Stomach smooth muscle (tissue), 2 donors: ENCODE results near the gene SYTL3.

Experiments used
- H3K27ac ChIP-seq: one replicate; pipeline ENCODE4 v1.7.0; 2013; ENCODE audit warnings: mild to moderate bottlenecking, low read length, inconsistent platforms
- H3K27me3 ChIP-seq, 2 donors: one replicate each; pipeline ENCODE4 v1.7.0; 2013; ENCODE audit warnings: low read length in 2 of 2; ENCODE audit not compliant: insufficient read depth in 2 of 2, control insufficient read depth in 1 of 2
- H3K36me3 ChIP-seq, 2 donors: one replicate each; pipeline ENCODE4 v1.7.0; 2013; ENCODE audit warnings: low read length in 2 of 2; ENCODE audit not compliant: control insufficient read depth in 2 of 2, insufficient read depth in 2 of 2
- H3K4me1 ChIP-seq: one replicate; pipeline ENCODE4 v1.7.0; 2013; ENCODE audit warnings: low read length; ENCODE audit not compliant: control insufficient read depth, insufficient read depth
- H3K4me3 ChIP-seq, 2 donors: one replicate each; pipeline ENCODE4 v1.7.0; 2013; ENCODE audit warnings: low read length in 2 of 2
- H3K9ac ChIP-seq, 2 donors: one replicate each; pipeline ENCODE4 v1.7.0; 2013; ENCODE audit warnings: low read length in 2 of 2, mild to moderate bottlenecking in 1 of 2
- H3K9me3 ChIP-seq, 2 donors: one replicate each; pipeline ENCODE4 v1.7.0; 2013; ENCODE audit warnings: low read length in 2 of 2; ENCODE audit not compliant: control insufficient read depth in 2 of 2
- donor health status: healthy.
- donor health status: Pancreatic carcinoma.

SYTL3 gene

DNA sequence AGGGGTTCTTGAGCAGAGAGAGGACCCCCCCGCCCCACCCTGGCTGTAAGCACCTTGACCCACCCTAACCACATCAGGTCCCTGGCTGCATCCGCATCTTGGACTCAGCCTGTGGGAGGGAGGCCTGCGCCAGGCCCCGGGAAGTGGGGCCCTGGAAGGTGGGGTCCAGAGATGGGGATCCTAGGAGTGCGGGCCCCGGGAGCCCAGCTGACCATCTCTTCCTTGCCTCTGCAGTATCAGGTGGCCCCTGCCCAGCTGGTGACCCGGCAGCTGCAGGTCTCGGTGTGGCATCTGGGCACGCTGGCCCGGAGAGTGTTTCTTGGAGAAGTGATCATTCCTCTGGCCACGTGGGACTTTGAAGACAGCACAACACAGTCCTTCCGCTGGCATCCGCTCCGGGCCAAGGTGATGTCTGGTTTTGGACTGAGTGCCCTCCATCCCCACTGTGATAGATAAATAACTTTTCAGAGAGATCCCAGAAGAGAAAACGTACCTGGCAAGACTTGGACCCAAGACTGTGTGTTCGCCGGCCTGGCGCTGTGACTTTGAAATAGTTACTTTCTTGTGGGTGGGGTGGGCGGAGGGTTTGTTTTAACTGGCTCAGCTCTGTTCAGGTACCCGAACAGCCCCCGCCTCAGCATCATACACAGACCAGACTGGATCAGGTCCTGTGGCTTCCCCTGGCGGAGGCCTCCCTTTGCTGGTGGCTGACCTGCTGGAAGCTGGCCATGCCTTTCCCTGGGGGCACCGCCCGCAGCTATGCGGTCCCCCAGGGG, 107.3 kb downstream of the SYTL3 start:
- Histone ChIP-seq H3K27me3 (no peaks in the 10 kb centered on the region), H3K36me3 (no peaks in the 10 kb centered on the region), H3K9ac (no peak overlapping the region), H3K9me3 (no peaks in the 10 kb centered on the region), H3K4me1 (peaks cover 6% of the 10 kb centered on the region), H3K4me3 (no peak overlapping the region), H3K27ac (no peak overlapping the region)

DNA sequence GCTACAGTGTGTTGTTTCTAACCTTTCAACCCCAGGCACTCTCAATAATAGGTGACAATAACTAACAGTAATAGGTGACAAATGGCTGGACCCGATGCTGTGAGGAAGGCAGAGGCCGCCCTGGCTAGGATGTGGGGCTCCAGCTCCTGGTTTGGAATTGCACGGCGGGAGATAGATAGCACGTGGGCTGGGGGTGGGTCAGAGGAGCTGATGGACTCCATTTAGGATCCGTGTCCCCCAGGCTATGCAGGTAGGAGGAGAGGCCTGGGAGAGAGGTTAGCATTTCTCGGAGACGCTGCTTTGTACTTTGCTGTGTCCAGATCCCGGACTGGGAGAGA, 107.9 kb downstream of the SYTL3 start:
- H3K9me3 ChIP-seq: no peaks in the 10 kb centered on the region
- H3K4me1 ChIP-seq: peaks cover under 1% of the 10 kb centered on the region
- no peaks in the 10 kb centered on the region for H3K36me3 ChIP-seq
- no peak overlapping the region for H3K4me3 ChIP-seq
- no peaks in the 10 kb centered on the region for H3K27me3 ChIP-seq
- H3K27ac ChIP-seq: no peak overlapping the region
- H3K9ac ChIP-seq: no peak overlapping the region

DNA sequence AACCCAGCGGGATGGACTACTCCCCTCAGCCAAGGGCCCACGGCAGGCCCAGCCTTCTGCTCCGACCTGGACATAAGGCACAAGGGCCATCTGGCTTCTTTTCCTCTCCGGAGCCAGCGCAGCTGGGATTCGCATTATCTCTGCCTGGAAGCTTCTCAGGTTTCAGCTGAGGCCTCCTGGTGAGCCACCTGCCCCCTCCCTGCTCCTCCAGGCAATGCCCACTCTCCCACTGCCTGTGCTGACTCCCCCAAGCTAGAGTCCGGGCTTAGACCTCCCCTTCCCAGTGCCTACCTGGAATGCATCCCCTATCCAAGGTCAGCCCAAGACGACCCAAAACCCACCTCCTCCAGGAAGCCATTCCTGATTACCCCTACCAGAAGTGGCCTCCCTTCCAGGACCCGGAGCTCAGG, 108.6 kb downstream of the SYTL3 start:
- Histone ChIP-seq H3K9ac (no peak overlapping the region), H3K4me3 (no peak overlapping the region), H3K27ac (no peak overlapping the region), H3K4me1 (no peaks in the 10 kb centered on the region), H3K9me3 (no peaks in the 10 kb centered on the region), H3K27me3 (no peaks in the 10 kb centered on the region), H3K36me3 (no peaks in the 10 kb centered on the region)

DNA sequence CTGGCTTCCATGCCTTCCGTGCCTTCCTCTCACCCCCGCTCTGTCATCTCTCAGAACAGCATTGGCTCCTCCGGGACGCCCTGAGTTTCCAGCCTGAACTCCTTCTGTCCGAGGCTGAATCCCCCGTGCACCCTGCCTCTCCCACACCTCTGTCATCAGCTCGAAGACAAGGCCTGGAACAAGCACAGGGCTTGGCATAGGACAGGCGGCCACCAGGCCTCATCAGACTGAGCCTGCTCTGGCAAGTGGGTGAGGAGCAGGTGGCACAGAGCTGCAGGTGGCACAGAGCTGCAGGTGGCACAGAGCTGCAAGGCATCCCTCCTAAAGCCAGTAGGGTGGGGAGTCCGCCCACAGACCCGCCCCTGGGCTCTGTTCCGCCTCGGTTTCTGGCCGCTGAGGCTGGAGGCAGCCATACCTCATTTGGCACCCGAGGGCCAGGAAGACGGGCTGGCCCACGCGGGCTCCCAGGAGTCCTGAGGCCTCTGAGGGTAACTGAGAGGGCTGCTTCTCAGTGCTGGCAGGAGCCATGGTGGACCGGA, 109.2 kb downstream of the SYTL3 start:
- no peaks in the 10 kb centered on the region for H3K9me3 ChIP-seq
- H3K27me3 ChIP-seq: no peaks in the 10 kb centered on the region
- H3K9ac ChIP-seq: no peak overlapping the region
- no peak overlapping the region for H3K4me3 ChIP-seq
- H3K27ac ChIP-seq: no peak overlapping the region
- no peaks in the 10 kb centered on the region for H3K4me1 ChIP-seq
- H3K36me3 ChIP-seq: no peaks in the 10 kb centered on the region

DNA sequence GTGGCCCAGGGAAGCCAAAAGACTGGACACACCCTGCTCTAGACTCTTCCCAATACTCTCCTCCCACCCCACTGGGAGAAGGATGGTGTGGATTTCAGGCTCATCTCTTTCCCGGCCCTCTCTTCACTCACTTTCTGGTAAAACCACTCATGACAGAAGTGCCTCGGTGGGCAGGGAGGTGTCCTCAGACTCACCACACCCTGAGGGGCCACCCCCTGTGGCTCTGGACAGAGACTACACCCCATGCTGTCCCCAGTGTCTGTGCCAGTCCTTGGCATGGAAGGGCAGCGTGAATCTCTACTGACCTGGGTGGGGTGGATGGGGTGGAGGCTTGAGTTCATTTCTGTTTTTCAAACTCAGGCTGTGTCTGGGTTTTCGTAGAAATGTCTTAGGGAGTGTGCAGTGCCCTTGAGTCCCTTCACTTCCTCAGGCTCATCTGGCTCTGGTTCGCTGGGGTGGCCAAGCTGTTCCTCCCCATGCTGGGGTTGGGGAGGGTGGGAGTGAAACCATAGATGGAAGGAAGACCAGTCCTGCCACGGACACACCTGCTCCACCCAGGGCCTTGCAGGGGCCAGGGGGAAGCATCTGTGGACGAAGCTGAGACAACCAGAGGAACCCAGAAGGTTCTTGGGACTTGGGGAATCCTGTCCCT, 110.2 kb downstream of the SYTL3 start:
- H3K9ac ChIP-seq: no peak overlapping the region
- no peak overlapping the region for H3K4me3 ChIP-seq
- no peaks in the 10 kb centered on the region for H3K27me3 ChIP-seq
- H3K9me3 ChIP-seq: no peaks in the 10 kb centered on the region
- H3K27ac ChIP-seq: no peak overlapping the region
- H3K36me3 ChIP-seq: peaks cover 0 to 7% of the 10 kb centered on the region in 2 donors
- H3K4me1 ChIP-seq: no peaks in the 10 kb centered on the region

DNA sequence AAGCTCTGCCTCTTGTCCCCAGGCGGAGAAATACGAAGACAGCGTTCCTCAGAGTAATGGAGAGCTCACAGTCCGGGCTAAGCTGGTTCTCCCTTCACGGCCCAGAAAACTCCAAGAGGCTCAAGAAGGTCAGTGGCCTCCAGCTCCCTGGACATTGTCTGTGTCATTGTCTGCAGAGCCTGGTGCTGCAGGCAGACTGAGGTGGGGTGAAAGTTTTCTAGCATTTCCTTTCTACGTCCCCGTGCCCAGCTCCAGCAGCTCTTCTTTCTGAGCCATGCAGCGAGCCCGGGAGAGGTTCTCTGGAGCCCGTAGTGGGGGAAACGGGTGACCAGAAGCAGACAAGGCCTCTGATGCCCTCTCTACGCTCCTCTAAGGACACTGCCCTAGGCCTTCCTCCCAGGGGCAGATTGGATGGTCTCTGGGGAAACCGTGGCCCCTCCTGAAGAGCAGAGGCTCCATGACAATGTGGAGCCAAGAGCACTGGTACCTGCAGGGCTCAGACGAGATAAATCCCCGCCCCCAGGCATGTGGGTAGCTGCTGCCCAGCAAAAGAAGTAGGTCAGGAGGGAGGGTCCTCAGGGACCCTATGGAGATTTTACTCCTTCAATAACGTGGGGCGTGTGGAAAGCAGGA, 110.9 kb downstream of the SYTL3 start:
- Histone ChIP-seq H3K4me3 (no peak overlapping the region), H3K36me3 (peaks cover 4 to 11% of the 10 kb centered on the region in 2 donors), H3K27ac (no peak overlapping the region), H3K9ac (no peak overlapping the region), H3K4me1 (no peaks in the 10 kb centered on the region), H3K27me3 (no peaks in the 10 kb centered on the region), H3K9me3 (no peaks in the 10 kb centered on the region)

DNA sequence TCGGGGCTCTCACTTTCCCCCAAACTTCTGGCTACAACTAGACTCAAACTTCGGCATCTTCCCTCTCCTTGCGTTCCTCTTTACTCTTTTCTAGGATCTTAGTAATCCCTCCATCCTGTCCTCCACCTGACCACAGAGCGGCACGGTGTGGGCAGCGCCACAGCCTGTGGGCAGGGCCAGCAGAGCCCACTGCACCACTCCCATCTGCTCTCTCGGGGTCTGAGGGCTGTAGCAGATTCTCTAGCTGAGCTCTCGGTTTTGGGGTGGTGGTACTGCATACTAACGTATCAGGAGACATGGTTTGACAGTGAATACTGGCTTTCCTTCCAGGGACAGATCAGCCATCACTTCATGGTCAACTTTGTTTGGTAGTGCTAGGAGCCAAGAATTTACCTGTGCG, 111.9 kb downstream of the SYTL3 start:
- Histone ChIP-seq H3K9me3 (no peaks in the 10 kb centered on the region), H3K9ac (no peak overlapping the region), H3K27ac (no peak overlapping the region), H3K36me3 (peaks cover 7 to 15% of the 10 kb centered on the region in 2 donors), H3K27me3 (no peaks in the 10 kb centered on the region), H3K4me3 (no peak overlapping the region), H3K4me1 (no peaks in the 10 kb centered on the region)

DNA sequence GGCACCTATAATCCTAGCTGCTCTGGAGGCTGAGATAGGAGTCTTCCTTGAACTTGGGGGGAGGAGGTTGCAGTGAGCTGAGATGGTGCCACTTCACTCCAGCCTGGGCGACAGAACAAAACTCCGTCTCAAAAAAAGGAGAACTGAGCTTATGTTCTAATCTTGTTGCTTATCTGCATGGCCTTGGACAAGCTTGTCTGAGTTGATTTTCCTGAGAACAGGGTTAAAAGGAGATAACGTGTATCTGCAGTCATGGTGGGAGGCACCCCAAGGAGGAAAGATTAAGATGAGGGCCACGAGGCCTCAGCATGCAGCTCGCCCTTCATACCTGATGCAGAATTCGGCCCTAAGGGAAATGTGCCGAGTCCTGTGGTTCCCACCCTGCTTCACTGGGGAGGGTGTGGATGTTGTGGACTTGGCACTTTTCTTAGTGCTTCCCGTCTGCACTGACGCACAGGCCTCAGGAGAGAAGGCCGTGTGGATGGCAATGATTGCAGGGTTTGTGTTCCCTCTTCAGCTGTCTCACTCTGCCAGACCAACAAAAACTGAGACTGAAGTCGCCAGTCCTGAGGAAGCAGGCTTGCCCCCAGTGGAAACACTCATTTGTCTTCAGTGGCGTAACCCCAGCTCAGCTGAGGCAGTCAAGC, 113.1 kb downstream of the SYTL3 start:
- Histone ChIP-seq H3K9ac (no peak overlapping the region), H3K4me3 (no peak overlapping the region), H3K27me3 (no peaks in the 10 kb centered on the region), H3K4me1 (no peaks in the 10 kb centered on the region), H3K27ac (no peak overlapping the region), H3K36me3 (peaks cover 16 to 19% of the 10 kb centered on the region in 2 donors), H3K9me3 (no peaks in the 10 kb centered on the region)

DNA sequence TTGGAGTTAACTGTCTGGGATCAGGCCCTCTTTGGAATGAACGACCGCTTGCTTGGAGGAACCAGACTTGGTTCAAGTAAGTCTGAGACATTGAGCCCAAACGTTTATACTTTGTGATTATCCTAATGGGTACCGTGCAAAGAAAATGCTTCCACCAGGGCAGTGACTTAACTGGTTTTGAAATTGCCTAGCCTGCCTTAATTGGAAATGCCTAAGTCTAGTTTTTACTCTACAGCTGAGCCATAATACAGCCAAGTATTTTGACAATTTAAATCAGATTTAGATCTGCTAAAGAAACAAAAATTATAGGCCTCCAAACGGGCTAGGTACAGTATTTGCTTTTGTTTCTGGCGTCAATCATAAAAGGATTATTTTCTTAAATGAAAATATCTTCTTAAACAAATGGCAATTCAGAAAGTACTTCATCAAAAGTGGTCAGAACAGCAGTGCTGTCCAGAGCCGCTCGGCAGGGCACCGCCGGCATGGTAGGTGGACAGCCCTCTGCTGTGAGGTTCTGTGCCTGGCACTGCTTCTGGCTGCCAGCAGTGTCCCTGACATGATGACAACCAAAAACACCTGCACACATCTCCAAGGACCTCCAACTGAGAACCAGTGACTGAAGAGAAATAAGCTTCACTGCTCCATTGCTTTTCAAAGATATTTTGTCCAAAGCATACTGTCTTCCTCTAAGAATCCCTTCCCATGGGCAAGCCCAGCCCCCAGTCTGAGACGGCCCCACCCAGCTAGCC, 113.8 kb downstream of the SYTL3 start:
- H3K36me3 ChIP-seq: peaks cover 21 to 24% of the 10 kb centered on the region in 2 donors
- no peak overlapping the region for H3K4me3 ChIP-seq
- H3K27me3 ChIP-seq: no peaks in the 10 kb centered on the region
- H3K4me1 ChIP-seq: no peaks in the 10 kb centered on the region
- H3K9me3 ChIP-seq: no peaks in the 10 kb centered on the region
- no peak overlapping the region for H3K27ac ChIP-seq
- no peak overlapping the region for H3K9ac ChIP-seq

DNA sequence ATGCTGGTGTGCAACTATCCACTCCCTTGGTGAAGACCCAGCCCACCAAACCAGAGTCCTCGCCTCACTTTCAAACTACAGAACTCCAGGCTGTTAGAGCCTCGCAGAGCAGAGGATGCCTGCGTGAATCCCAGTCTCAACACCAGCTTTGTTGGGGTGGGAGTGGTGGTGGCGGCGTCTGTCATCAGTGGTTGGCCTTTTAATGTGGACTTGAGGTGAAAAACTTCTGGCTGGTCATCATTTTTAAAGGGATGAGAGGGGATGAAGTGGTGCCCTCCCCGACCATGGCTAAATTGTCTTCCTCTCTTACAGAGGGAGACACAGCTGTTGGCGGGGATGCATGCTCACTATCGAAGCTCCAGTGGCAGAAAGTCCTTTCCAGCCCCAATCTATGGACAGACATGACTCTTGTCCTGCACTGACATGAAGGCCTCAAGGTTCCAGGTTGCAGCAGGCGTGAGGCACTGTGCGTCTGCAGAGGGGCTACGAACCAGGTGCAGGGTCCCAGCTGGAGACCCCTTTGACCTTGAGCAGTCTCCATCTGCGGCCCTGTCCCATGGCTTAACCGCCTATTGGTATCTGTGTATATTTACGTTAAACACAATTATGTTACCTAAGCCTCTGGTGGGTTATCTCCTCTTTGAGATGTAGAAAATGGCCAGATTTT, 114.5 kb downstream of the SYTL3 start:
- Histone ChIP-seq H3K36me3 (peaks cover 28 to 31% of the 10 kb centered on the region in 2 donors), H3K4me3 (no peak overlapping the region), H3K9me3 (no peaks in the 10 kb centered on the region), H3K4me1 (no peaks in the 10 kb centered on the region), H3K27ac (no peak overlapping the region), H3K27me3 (no peaks in the 10 kb centered on the region), H3K9ac (no peak overlapping the region)
